T-cell (primary cell): ENCODE results near the gene MAN2A1. TPM values are rescaled to one million over a fixed set of nuclear protein-coding genes. Genes with fewer than 3 reads are reported as not detected.
"Not testable (repeated sequence)": the region's sequence is repeated elsewhere in the genome, so short reads cannot be mapped to it uniquely, and the experiment has no call there.

Experiments
- ATAC-seq, 4 experiments: fragments of 200-7000 bp in 3 of 4; fragments of 150-1000 bp in 1 of 4; cut with Tn5 transposase; replicated peaks in 1 of 4; 1 replicate in 3 of 4; 2 replicates in 1 of 4; pipeline ENCODE4 v1.10.0; 2021; ENCODE audit warnings: moderate library complexity in 3 of 4, mild to moderate bottlenecking in 2 of 4, moderate number of reproducible peaks in 1 of 4
- CTCF ChIA-PET, 2 donors: fragments of 300-600 bp; sonication (Branson Sonifier 250); formaldehyde crosslinking; loops; one replicate each; lab custom pipeline; 2022; ENCODE audit warnings: antibody characterized with exemption in 2 of 2; lab: Charles Lee
- POLR2A ChIA-PET, 2 donors: fragments of 300-600 bp; sonication (Branson Sonifier 250); formaldehyde crosslinking; loops; one replicate each; lab custom pipeline; 2022; ENCODE audit warnings: antibody characterized with exemption in 2 of 2; lab: Charles Lee
- DNase-seq, 35 experiments: peaks; one replicate each; pipeline versions ENCODE4 v3.0.0 to v3.0.0-alpha.2; 2013 to 2023
- H3K27ac ChIP-seq: one replicate; pipeline ENCODE4 v1.5.1; 2013; ENCODE audit warnings: low read length
- H3K27me3 ChIP-seq, 2 experiments: replicated peaks in 1 of 2; 1 replicate in 1 of 2; 2 replicates in 1 of 2; pipeline versions ENCODE4 v1.6.1 to v1.7.0; 2013; ENCODE audit warnings: low read length in 1 of 2, mixed read lengths in 1 of 2; ENCODE audit not compliant: control insufficient read depth in 2 of 2, insufficient read depth in 2 of 2; ENCODE audit errors: extremely low read depth in 1 of 2
- H3K36me3 ChIP-seq, 2 donors: 1 replicate in 1 of 2; 2 replicates in 1 of 2; pipeline versions ENCODE4 v1.6.1 to v1.7.0; 2013; ENCODE audit warnings: low read length in 1 of 2; ENCODE audit not compliant: control insufficient read depth in 2 of 2, insufficient read depth in 1 of 2; ENCODE audit errors: extremely low read depth in 1 of 2
- H3K4me1 ChIP-seq, 2 experiments: 1 replicate in 1 of 2; 2 replicates in 1 of 2; pipeline versions ENCODE4 v1.6.1 to v1.7.0; 2013; ENCODE audit warnings: low read length in 2 of 2, mixed read lengths in 1 of 2; ENCODE audit not compliant: insufficient read depth in 2 of 2, control insufficient read depth in 1 of 2; ENCODE audit errors: extremely low read depth in 1 of 2
- H3K4me3 ChIP-seq, 2 donors: 1 replicate in 1 of 2; 2 replicates in 1 of 2; pipeline versions ENCODE4 v1.5.1 to v1.7.0; 2013; ENCODE audit warnings: mild to moderate bottlenecking in 2 of 2, low read length in 1 of 2, moderate library complexity in 1 of 2; ENCODE audit not compliant: control insufficient read depth in 1 of 2; ENCODE audit errors: extremely low read depth in 1 of 2
- H3K9me3 ChIP-seq: 2 replicates; pipeline ENCODE4 v1.7.0; 2013
- H3K27ac Mint-ChIP-seq, 2 donors: one replicate each; pipeline ENCODE4 v1.8.0; 2020 to 2021; ENCODE audit warnings: mild to moderate bottlenecking in 2 of 2, mixed read lengths in 2 of 2
- H3K27me3 Mint-ChIP-seq, 2 donors: one replicate each; pipeline ENCODE4 v1.8.0; 2021 to 2022; ENCODE audit warnings: mixed read lengths in 2 of 2
- H3K36me3 Mint-ChIP-seq: one replicate; pipeline ENCODE4 v1.8.0; 2021; ENCODE audit warnings: mixed read lengths
- H3K4me1 Mint-ChIP-seq, 3 donors: one replicate each; pipeline ENCODE4 v1.8.0; 2020 to 2022; ENCODE audit warnings: mixed read lengths in 3 of 3, mild to moderate bottlenecking in 1 of 3
- H3K4me3 Mint-ChIP-seq, 3 donors: one replicate each; pipeline ENCODE4 v1.8.0; 2020 to 2022; ENCODE audit warnings: mild to moderate bottlenecking in 3 of 3, mixed read lengths in 3 of 3, moderate library complexity in 3 of 3
- H3K9me3 Mint-ChIP-seq, 3 donors: one replicate each; pipeline ENCODE4 v1.8.0; 2020 to 2022; ENCODE audit warnings: mixed read lengths in 3 of 3
- WGBS: methylation state at CpG from one replicate; pipeline ENCODE4 v1.1.5; 2013; ENCODE audit warnings: missing lambda C conversion rate; ENCODE audit not compliant: insufficient coverage; 5-methylcytosine and 5-hydroxymethylcytosine counted together
- total RNA-seq, 35 experiments: library from RNA in 6 of 35; stranded (reverse) in 6 of 35; fragments of 120-200 nt in 1 of 35; gene quantifications; one replicate each; pipeline versions ENCODE4 v1.2.1 to v1.2.4 and lab custom pipeline; 2013 to 2026

Gene MAN2A1
- total RNA-seq, 5 donors from 2014 or later (not counting 1 experiment from before 2014, with no cell fraction given): 46.7 to 64.0 (median 50.4) TPM

DNA sequence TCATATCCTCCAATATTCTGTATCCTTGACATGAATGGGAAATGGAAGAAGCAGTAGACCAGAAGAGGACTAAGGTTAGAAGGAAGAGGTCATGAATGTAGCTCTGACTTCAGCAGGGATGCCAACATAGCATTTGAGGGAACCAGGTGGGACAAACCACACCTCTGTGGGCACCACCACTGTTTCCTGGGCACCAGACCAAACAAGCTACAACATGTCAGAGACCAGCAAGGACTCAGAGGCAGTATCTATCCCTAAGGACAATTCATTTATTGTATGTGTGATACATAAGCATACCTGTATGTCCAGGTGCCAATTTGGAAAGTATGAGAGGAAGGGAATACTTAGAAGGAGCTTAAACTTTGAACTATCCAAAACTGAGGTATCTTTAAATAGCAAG, 192.8 kb downstream of the MAN2A1 start:
- no peak for DNase-seq
- POLR2A ChIA-PET: interaction anchor here in 1 of 2 donors (0.6 kb wide), 1 partner anchor 39 kb away, joined by 3 read pairs; no protein-coding TSS in a partner anchor
- CTCF ChIA-PET: interaction anchor here in 1 of 2 donors (0.6 kb wide), 1 partner anchor 95 kb away, joined by 3 read pairs; no protein-coding TSS in a partner anchor
- peaks cover 0 to 3% of the 10 kb centered on the region in 2 experiments for H3K27me3 ChIP-seq
- Mint-ChIP-seq H3K27ac (no peak overlapping the region), H3K27me3 (no peaks in the 10 kb centered on the region), H3K36me3 (no peaks in the 10 kb centered on the region), H3K4me1 (peaks cover 23 to 28% (median 24%) of the 10 kb centered on the region in 3 donors), H3K4me3 (no peak overlapping the region), H3K9me3 (no peaks in the 10 kb centered on the region)
- H3K27ac ChIP-seq: no peak overlapping the region
- ATAC-seq: no peak
- H3K9me3 ChIP-seq: no peaks in the 10 kb centered on the region
- no peak overlapping the region for H3K4me3 ChIP-seq
- H3K4me1 ChIP-seq: peaks cover 4 to 9% of the 10 kb centered on the region in 2 experiments
- H3K36me3 ChIP-seq: no peaks in the 10 kb centered on the region

DNA sequence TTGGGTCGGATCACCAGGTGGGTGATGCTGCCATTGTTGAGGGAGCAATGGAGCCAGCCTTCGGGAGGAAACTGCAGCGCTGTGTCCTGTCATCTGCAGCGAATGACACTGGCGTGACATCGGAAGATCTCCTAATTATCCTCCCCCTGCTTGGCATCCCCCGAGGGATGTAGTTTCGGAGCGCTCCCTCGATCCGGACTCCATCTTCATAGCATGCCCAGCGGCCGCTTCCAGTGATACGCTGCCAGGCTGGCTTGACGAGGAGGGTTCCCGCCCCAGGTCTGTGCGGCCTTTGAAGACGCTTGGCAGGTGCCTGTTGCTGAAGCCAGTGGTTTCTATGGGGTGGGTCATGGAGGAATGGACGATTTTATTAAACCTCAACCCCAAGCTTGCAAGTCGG, 194.9 kb downstream of the MAN2A1 start:
- H3K4me1 ChIP-seq: peaks cover 4 to 9% of the 10 kb centered on the region in 2 experiments
- no peak overlapping the region for H3K4me3 ChIP-seq
- Mint-ChIP-seq H3K27ac (no peak overlapping the region), H3K9me3 (no peaks in the 10 kb centered on the region), H3K4me3 (no peak overlapping the region), H3K27me3 (no peaks in the 10 kb centered on the region), H3K4me1 (peaks cover 23 to 39% (median 31%) of the 10 kb centered on the region in 3 donors), H3K36me3 (no peaks in the 10 kb centered on the region)
- ATAC-seq: no peak
- H3K27me3 ChIP-seq: peaks cover 0 to 3% of the 10 kb centered on the region in 2 experiments
- DNase-seq: no peak
- H3K36me3 ChIP-seq: no peaks in the 10 kb centered on the region
- ChIA-PET CTCF (no interaction called here), POLR2A (no interaction called here)
- WGBS: 99% methylated on average over 16 of the region's 20 CpGs
- H3K9me3 ChIP-seq: no peaks in the 10 kb centered on the region
- H3K27ac ChIP-seq: no peak overlapping the region

DNA sequence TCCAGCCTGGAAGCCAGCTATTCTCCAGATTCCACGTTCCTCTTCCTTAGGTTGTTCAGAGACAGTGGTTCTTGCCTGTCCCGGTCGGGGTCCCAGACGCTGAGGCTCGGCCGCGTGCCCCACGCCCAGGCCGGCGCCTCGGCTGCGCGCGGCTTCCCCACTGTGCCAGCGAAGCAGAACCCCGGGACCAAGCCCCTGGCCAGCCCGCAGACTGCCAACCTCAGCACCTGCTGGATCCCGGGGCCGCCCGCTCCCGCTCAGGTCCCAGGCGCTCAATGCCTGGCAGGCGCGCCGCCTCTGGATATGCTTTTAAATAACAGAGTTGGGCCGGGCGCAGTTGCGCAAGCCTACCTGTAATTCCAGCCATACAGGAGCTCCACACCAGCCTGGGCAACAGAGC, 195.5 kb downstream of the MAN2A1 start:
- H3K36me3 Mint-ChIP-seq: no peaks in the 10 kb centered on the region
- H3K27me3 ChIP-seq: peaks cover 0 to 3% of the 10 kb centered on the region in 2 experiments
- CTCF ChIA-PET: no interaction called here
- H3K4me1 Mint-ChIP-seq: peaks cover 23 to 39% (median 31%) of the 10 kb centered on the region in 3 donors
- H3K36me3 ChIP-seq: no peaks in the 10 kb centered on the region
- no peak overlapping the region for H3K4me3 ChIP-seq
- H3K4me3 Mint-ChIP-seq: no peak overlapping the region
- no peaks in the 10 kb centered on the region for H3K27me3 Mint-ChIP-seq
- no peak overlapping the region for H3K27ac Mint-ChIP-seq
- WGBS: 92% methylated on average over 18 of the region's 28 CpGs
- no peaks in the 10 kb centered on the region for H3K9me3 Mint-ChIP-seq
- H3K9me3 ChIP-seq: no peaks in the 10 kb centered on the region
- POLR2A ChIA-PET: no interaction called here
- H3K4me1 ChIP-seq: peaks cover 4 to 9% of the 10 kb centered on the region in 2 experiments
- H3K27ac ChIP-seq: no peak overlapping the region
- ATAC-seq (no peak), DNase-seq (no peak)

DNA sequence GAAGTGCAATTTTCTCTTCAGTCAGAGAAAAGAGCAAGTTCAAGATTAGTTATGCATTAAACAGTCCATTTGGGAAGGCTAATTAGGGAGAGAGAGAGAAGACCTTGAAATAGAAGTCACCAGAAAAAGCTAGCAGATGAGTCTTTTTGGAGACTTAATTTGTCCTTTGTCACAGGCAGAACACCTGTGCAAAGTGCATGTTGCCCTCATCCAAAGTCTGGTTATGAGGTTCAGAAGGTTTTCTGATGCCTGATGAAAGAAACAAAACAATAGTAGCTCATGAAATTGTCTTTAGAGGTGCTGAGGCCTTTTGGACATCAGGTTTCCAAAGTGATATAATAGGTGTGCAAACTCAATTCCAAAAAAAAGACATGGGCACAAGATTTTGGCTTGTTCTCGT, 199.3 kb downstream of the MAN2A1 start:
- no peak overlapping the region for H3K27ac ChIP-seq
- Mint-ChIP-seq H3K4me3 (no peak overlapping the region), H3K36me3 (peaks cover 3% of the 10 kb centered on the region), H3K27me3 (peaks cover 0 to 2% of the 10 kb centered on the region in 2 donors), H3K4me1 (peaks cover 0 to 12% (median 7%) of the 10 kb centered on the region in 3 donors), H3K9me3 (peaks cover 0 to 4% (median 4%) of the 10 kb centered on the region in 3 donors), H3K27ac (peak overlapping the region in 1 of 2 donors; percentile 58)
- POLR2A ChIA-PET: no interaction called here
- no peaks in the 10 kb centered on the region for H3K4me1 ChIP-seq
- H3K36me3 ChIP-seq: no peaks in the 10 kb centered on the region
- H3K4me3 ChIP-seq: no peak overlapping the region
- peaks cover 0 to 3% of the 10 kb centered on the region in 2 experiments for H3K27me3 ChIP-seq
- ATAC-seq: no peak
- DNase-seq: no peak
- CTCF ChIA-PET: interaction anchor here (0.5 to 0.6 kb wide), 3 partner anchors 27 to 1355 kb away, joined by 3 to 4 read pairs (median 3); no protein-coding TSS in a partner anchor
- peaks cover 4% of the 10 kb centered on the region for H3K9me3 ChIP-seq
- no CpG with 5 or more reads among the region's 1 CpG for WGBS

DNA sequence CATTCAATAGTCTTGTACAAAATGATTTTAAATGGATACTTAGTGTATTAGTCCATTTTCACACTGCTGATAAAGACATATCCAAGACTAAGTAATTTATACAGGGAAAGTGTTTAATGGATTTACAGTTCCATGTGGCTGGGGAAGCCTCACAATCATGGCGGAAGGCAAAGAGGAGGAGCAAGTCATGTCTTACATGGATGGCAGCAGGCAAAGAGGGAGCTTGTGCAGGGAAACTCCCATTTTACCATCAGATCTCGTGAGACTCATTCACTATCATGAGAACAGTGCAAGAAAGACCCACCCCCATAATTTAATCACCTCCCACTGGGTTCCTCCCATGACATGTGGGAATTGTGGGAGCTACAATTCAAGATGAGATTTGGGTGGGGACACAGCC, 203.5 kb downstream of the MAN2A1 start:
- H3K27ac Mint-ChIP-seq, H3K27me3 Mint-ChIP-seq, H3K27ac ChIP-seq, H3K36me3 Mint-ChIP-seq, H3K9me3 Mint-ChIP-seq, H3K4me3 Mint-ChIP-seq, H3K9me3 ChIP-seq, DNase-seq, H3K27me3 ChIP-seq, H3K36me3 ChIP-seq, ATAC-seq, H3K4me1 ChIP-seq, H3K4me3 ChIP-seq, CTCF ChIA-PET: not testable (repeated sequence)
- WGBS: no CpG with 5 or more reads among the region's 2 CpGs
- POLR2A ChIA-PET: interaction anchor here in 1 of 2 donors (0.6 kb wide), 1 partner anchor 36 kb away, joined by 3 read pairs; no protein-coding TSS in a partner anchor
- H3K4me1 Mint-ChIP-seq: peaks cover 0 to 24% (median 5%) of the 10 kb centered on the region in 3 donors

DNA sequence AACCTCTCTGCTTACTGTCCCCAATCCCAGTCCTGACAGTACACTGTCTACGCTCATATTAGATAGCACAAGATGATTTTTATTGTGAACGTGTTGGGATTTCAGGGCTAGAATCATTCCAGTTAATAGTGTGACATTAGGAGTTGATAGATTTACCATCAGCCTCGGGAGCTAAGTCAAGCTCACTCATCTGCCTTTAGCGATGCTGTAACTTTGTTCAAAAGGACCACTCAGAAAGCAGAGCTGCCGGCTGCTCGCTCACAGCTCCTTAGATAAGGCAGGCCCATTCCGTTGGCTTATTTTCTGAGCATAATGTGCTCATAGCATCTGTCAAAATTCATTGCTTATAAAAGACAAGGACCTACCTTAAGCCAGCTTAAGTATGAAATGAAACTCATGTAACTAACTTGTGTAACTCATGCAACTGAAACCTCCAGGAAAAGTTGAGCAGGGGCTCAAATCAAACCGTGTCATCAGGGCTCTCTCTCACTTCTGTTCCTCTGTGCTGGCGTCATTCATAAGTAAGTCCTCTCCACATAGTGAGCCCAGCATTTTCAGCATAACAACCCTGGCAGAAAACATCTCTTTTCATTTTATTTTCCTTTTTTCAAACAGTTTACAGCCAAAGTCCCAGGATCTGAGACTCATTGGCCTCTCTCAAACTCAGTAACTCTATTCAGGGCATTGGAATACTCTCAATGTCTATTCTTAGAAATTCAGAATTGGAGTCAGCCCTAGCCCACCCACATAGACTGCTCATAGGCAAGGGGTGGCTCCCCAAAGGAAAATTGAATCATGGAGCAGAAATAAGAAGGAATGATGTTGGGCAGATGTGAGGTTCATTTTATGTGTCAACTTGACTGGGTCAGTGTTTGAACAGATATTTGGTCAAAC, 208.8 kb downstream of the MAN2A1 start:
- DNase-seq: no peak
- Histone ChIP-seq H3K27ac (no peak overlapping the region), H3K36me3 (no peaks in the 10 kb centered on the region), H3K4me3 (no peak overlapping the region), H3K27me3 (no peaks in the 10 kb centered on the region), H3K9me3 (no peaks in the 10 kb centered on the region), H3K4me1 (no peaks in the 10 kb centered on the region)
- H3K9me3 Mint-ChIP-seq: peaks cover 0 to 11% (median 4%) of the 10 kb centered on the region in 3 donors
- H3K27ac Mint-ChIP-seq: peak overlapping the region in 1 of 2 donors; percentile 40
- POLR2A ChIA-PET: no interaction called here
- H3K4me3 Mint-ChIP-seq: no peak overlapping the region
- ATAC-seq: no peak
- WGBS: 83% methylated on average over 7 of the region's 9 CpGs
- H3K27me3 Mint-ChIP-seq: no peaks in the 10 kb centered on the region
- peaks cover 0 to 18% (median 2%) of the 10 kb centered on the region in 3 donors for H3K4me1 Mint-ChIP-seq
- H3K36me3 Mint-ChIP-seq: no peaks in the 10 kb centered on the region
- CTCF ChIA-PET: interaction anchor here in 1 of 2 donors (1.0 kb wide), 1 partner anchor 9 kb away, joined by 3 read pairs; no protein-coding TSS in a partner anchor
